Measurements from ENCODE around the gene DNAH2.
"Not testable (repeated sequence)": the region's sequence is repeated elsewhere in the genome, so short reads cannot be mapped to it uniquely, and the experiment has no call there.

Gene DNAH2

DNA sequence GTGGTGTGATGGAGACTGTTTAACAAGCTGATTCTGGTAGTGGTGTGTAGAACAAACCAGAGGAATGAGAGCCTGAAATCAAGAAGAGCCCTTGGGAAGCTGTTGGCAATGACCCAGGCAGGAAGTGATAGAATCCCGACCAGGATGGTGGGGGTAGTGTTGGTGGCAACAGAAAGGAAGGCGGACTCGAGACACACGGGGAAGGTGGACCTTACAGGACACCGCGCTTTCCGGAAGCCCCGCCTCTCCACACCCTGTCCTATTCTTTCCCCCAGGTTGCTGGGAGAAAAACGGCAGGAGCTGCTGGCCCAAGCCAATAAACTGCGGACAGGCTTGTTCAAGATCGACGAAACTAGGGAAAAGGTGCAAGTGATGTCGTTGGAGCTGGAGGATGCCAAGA lies 86.4 kb downstream of the DNAH2 start:
- no peak overlapping the region for H3K4me3 ChIP-seq (ENCODE audit: low read length)
- TF ChIP-seq, protein P1, sequence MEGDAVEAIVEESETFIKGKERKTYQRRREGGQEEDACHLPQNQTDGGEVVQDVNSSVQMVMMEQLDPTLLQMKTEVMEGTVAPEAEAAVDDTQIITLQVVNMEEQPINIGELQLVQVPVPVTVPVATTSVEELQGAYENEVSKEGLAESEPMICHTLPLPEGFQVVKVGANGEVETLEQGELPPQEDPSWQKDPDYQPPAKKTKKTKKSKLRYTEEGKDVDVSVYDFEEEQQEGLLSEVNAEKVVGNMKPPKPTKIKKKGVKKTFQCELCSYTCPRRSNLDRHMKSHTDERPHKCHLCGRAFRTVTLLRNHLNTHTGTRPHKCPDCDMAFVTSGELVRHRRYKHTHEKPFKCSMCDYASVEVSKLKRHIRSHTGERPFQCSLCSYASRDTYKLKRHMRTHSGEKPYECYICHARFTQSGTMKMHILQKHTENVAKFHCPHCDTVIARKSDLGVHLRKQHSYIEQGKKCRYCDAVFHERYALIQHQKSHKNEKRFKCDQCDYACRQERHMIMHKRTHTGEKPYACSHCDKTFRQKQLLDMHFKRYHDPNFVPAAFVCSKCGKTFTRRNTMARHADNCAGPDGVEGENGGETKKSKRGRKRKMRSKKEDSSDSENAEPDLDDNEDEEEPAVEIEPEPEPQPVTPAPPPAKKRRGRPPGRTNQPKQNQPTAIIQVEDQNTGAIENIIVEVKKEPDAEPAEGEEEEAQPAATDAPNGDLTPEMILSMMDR (IDR thresholded peaks at IDR 0.05; ENCODE audit: low read length) = no peak
- no peak for TF ChIP-seq EZH2phosphoT487 (IDR thresholded peaks at IDR 0.05; ENCODE audit: low read length)
- H4K20me1 ChIP-seq (ENCODE audit: insufficient read depth, low read length) = no peaks in the 10 kb centered on the region
- H3K36me3 ChIP-seq (replicated peaks; ENCODE audit: insufficient read depth, low read length) = no peaks in the 10 kb centered on the region
- H3K9me3 ChIP-seq (replicated peaks; ENCODE audit: insufficient read depth, low read length) = no peaks in the 10 kb centered on the region
- H3K4me1 ChIP-seq (ENCODE audit: low read length) = no peaks in the 10 kb centered on the region
- H3K9ac ChIP-seq (ENCODE audit: low read length) = no peak overlapping the region
- H3K4me2 ChIP-seq (ENCODE audit: low read depth, low read length) = no peak overlapping the region
- peaks cover 88% of the 10 kb centered on the region for H3K27me3 ChIP-seq (replicated peaks; ENCODE audit: insufficient read depth, low read length)
- no peak for DNase-seq
- no peak overlapping the region for H2AFZ ChIP-seq (ENCODE audit: low read length)
- H3F3A ChIP-seq (ENCODE audit: insufficient read depth, low read length) = no peaks in the 10 kb centered on the region
- no peaks in the 10 kb centered on the region for H3K9me2 ChIP-seq (replicated peaks; ENCODE audit: insufficient read depth, low read length)
- no peaks in the 10 kb centered on the region for H3K79me2 ChIP-seq (ENCODE audit: low read length)
- no peak overlapping the region for H3K27ac ChIP-seq (ENCODE audit: low read length)

- no peak overlapping the region for H2AFZ ChIP-seq (ENCODE audit: low read length)
- H4K20me1 ChIP-seq (ENCODE audit: insufficient read depth, low read length) = no peaks in the 10 kb centered on the region
- H3K79me2 ChIP-seq (ENCODE audit: low read length) = no peaks in the 10 kb centered on the region
- H3K9me2 ChIP-seq (replicated peaks; ENCODE audit: insufficient read depth, low read length) = no peaks in the 10 kb centered on the region
- H3K27me3 ChIP-seq (replicated peaks; ENCODE audit: insufficient read depth, low read length) = peaks cover 88% of the 10 kb centered on the region
- H3K9ac ChIP-seq (ENCODE audit: low read length) = no peak overlapping the region
- H3K27ac ChIP-seq (ENCODE audit: low read length) = no peak overlapping the region
- no peaks in the 10 kb centered on the region for H3K9me3 ChIP-seq (replicated peaks; ENCODE audit: insufficient read depth, low read length)
- no peaks in the 10 kb centered on the region for H3K4me1 ChIP-seq (ENCODE audit: low read length)
- H3K4me3 ChIP-seq (ENCODE audit: low read length) = no peak overlapping the region
- no peak for DNase-seq
- no peak for TF ChIP-seq EZH2 (optimal IDR thresholded peaks at IDR 0.05; ENCODE audit: low read depth, low read length)
- no peaks in the 10 kb centered on the region for H3K36me3 ChIP-seq (replicated peaks; ENCODE audit: insufficient read depth, low read length)
- H3K4me2 ChIP-seq (ENCODE audit: low read depth, low read length) = no peak overlapping the region
- H3F3A ChIP-seq (ENCODE audit: insufficient read depth, low read length) = no peaks in the 10 kb centered on the region
These were observed 89.0 kb downstream of the DNAH2 start for GRCh38 chr17:7806587-7806986.

DNA sequence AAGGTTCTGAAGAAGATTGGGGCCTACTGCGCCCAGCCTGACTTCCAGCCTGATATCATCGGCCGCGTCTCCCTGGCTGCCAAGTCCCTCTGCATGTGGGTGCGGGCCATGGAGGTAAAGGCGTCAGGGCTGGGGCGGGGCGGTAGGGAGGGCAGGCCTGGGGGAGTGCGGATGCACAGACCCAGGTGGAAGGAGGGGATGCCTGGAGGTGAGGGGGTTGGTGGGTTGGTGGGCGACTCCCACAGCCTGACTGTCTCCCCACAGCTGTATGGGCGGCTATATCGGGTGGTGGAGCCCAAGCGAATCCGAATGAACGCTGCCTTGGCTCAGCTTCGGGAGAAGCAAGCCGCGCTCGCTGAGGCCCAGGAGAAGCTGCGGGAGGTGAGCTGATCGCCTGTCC lies 89.7 kb downstream of the DNAH2 start:
- Histone ChIP-seq H3K27ac (ENCODE audit: low read length) (no peak overlapping the region), H3K27me3 (replicated peaks; ENCODE audit: insufficient read depth, low read length) (peaks cover 88% of the 10 kb centered on the region), H2AFZ (ENCODE audit: low read length) (no peak overlapping the region), H3K9me3 (replicated peaks; ENCODE audit: insufficient read depth, low read length) (no peaks in the 10 kb centered on the region), H3K79me2 (ENCODE audit: low read length) (no peaks in the 10 kb centered on the region), H3K4me2 (ENCODE audit: low read depth, low read length) (no peak overlapping the region), H4K20me1 (ENCODE audit: insufficient read depth, low read length) (no peaks in the 10 kb centered on the region), H3K4me1 (ENCODE audit: low read length) (no peaks in the 10 kb centered on the region), H3K9me2 (replicated peaks; ENCODE audit: insufficient read depth, low read length) (no peaks in the 10 kb centered on the region), H3F3A (ENCODE audit: insufficient read depth, low read length) (no peaks in the 10 kb centered on the region), H3K36me3 (replicated peaks; ENCODE audit: insufficient read depth, low read length) (no peaks in the 10 kb centered on the region), H3K9ac (ENCODE audit: low read length) (no peak overlapping the region), H3K4me3 (ENCODE audit: low read length) (no peak overlapping the region)
- DNase-seq = no peak
- no peak for TF ChIP-seq EZH2phosphoT487 (IDR thresholded peaks at IDR 0.05; ENCODE audit: low read length)
- no peak for TF ChIP-seq EZH2 (optimal IDR thresholded peaks at IDR 0.05; ENCODE audit: low read depth, low read length)
- TF ChIP-seq, protein P1 (IDR thresholded peaks at IDR 0.05; ENCODE audit: low read length) = no peak

DNA sequence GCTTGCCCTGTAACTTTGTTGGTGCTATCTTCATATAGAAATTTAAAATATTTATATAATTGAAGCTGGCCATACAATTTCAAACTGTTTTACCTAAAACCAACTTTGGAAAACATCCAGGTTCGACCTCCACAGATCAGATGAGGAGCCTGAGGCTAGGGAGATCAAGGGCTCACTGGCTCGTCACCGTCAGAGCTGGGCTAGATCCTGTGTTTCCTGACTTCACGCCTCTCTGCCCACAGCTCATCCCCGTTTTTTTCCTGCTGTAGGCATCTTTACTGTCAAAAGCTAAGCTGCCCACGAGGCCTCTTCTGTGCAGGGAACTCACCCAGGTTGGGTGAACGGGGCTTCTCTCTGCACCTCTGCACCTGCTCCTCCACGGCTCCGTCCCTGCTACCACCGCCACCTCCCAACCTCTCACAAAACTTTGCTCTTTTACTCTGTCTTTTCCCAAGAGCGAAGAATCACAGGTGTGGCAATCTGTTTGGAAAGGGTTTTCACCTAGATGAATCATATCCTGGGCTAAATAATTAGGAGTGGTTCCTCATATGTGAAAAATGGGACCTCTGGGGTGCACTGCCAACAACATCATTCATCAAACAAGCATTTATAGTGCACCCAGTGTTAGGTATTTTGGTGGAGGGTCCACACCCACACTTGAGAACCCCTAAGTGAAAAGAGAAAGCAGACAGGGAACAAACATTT lies 91.7 kb downstream of the DNAH2 start:
- no peak overlapping the region for H3K27ac ChIP-seq (ENCODE audit: low read length)
- no peaks in the 10 kb centered on the region for H3K9me2 ChIP-seq (replicated peaks; ENCODE audit: insufficient read depth, low read length)
- no peaks in the 10 kb centered on the region for H3K36me3 ChIP-seq (replicated peaks; ENCODE audit: insufficient read depth, low read length)
- no peak overlapping the region for H3K4me3 ChIP-seq (ENCODE audit: low read length)
- TF ChIP-seq, protein P1 (IDR thresholded peaks at IDR 0.05; ENCODE audit: low read length) = no peak
- TF ChIP-seq EZH2 (optimal IDR thresholded peaks at IDR 0.05; ENCODE audit: low read depth, low read length) = no peak
- TF ChIP-seq EZH2phosphoT487 (IDR thresholded peaks at IDR 0.05; ENCODE audit: low read length) = no peak
- H3K9ac ChIP-seq (ENCODE audit: low read length) = no peak overlapping the region
- no peaks in the 10 kb centered on the region for H4K20me1 ChIP-seq (ENCODE audit: insufficient read depth, low read length)
- no peak for DNase-seq
- no peak overlapping the region for H2AFZ ChIP-seq (ENCODE audit: low read length)
- no peaks in the 10 kb centered on the region for H3K79me2 ChIP-seq (ENCODE audit: low read length)
- no peak overlapping the region for H3K4me2 ChIP-seq (ENCODE audit: low read depth, low read length)
- H3K4me1 ChIP-seq (ENCODE audit: low read length) = no peaks in the 10 kb centered on the region
- H3K27me3 ChIP-seq (replicated peaks; ENCODE audit: insufficient read depth, low read length) = peaks cover 89% of the 10 kb centered on the region
- H3F3A ChIP-seq (ENCODE audit: insufficient read depth, low read length) = no peaks in the 10 kb centered on the region
- no peaks in the 10 kb centered on the region for H3K9me3 ChIP-seq (replicated peaks; ENCODE audit: insufficient read depth, low read length)

GRCh38 chr17:7809791-7810343 lies 92.3 kb downstream of the DNAH2 start:
- not testable (repeated sequence) for DNase-seq; H3K9me2 ChIP-seq (replicated peaks; ENCODE audit: insufficient read depth, low read length); H3K4me1 ChIP-seq (ENCODE audit: low read length); H3K27ac ChIP-seq (ENCODE audit: low read length); H3K4me3 ChIP-seq (ENCODE audit: low read length); H3K9me3 ChIP-seq (replicated peaks; ENCODE audit: insufficient read depth, low read length); H3F3A ChIP-seq (ENCODE audit: insufficient read depth, low read length); H3K9ac ChIP-seq (ENCODE audit: low read length); H3K36me3 ChIP-seq (replicated peaks; ENCODE audit: insufficient read depth, low read length); H3K4me2 ChIP-seq (ENCODE audit: low read depth, low read length); H3K79me2 ChIP-seq (ENCODE audit: low read length); H2AFZ ChIP-seq (ENCODE audit: low read length); H4K20me1 ChIP-seq (ENCODE audit: insufficient read depth, low read length)
- H3K27me3 ChIP-seq (replicated peaks; ENCODE audit: insufficient read depth, low read length) = peaks cover 90% of the 10 kb centered on the region

Measured in MM.1S (cell line).